ENCODE results near the gene CFLAR. TPM values are rescaled to one million over a fixed set of nuclear protein-coding genes. Genes with fewer than 3 reads are reported as not detected.
A peak's percentile ranks its signal among the peaks of the same experiment; 100 is the strongest.

Gene CFLAR
- total and polyA plus RNA-seq, 2 of the 13 experiments (the other 11 are each of a cell fraction or from before 2014, with no cell fraction given) = 43.8 to 92.1 TPM

GRCh38 chr2:201116115-201116958, at the start of gene CFLAR (continued):
- TF ChIP-seq ZNF749 (CRISPR knock-in tag; IDR thresholded peaks at IDR 0.05; ENCODE audit: borderline replicate concordance) (peak; percentile 61; the same call in 1 of the 2 replicates), SRSF4 (IDR thresholded peaks at IDR 0.05; ENCODE audit: low read depth, low read length, poor library complexity, severe bottlenecking) (peak; percentile 86), ZNF234 (CRISPR knock-in tag; conservative IDR thresholded peaks at IDR 0.05) (0 out of 2 replicates have a peak, but pooled peaks have one; percentile 32), RFX3 (CRISPR knock-in tag; IDR thresholded peaks at IDR 0.05) (0 out of 2 replicates have a peak, but pooled peaks have one; percentile 16), MAZ (IDR thresholded peaks at IDR 0.05; ENCODE audit: borderline replicate concordance, low read depth, low read length) (no peak; the same call in 1 of the 2 replicates), MAZ (CRISPR knock-in tag; IDR thresholded peaks at IDR 0.05; ENCODE audit: low read depth) (peak; percentile 67; the same call in 1 of the 2 replicates), RBAK (CRISPR knock-in tag; IDR thresholded peaks at IDR 0.05) (peak; percentile 81), BORCS8-MEF2B (CRISPR knock-in tag; IDR thresholded peaks at IDR 0.05) (peak; percentile 41; the same call in 1 of the 2 replicates), ZNF800 (CRISPR knock-in tag; IDR thresholded peaks at IDR 0.05) (peak; percentile 73; the same call in 1 of the 2 replicates), ZNF784 (CRISPR knock-in tag; IDR thresholded peaks at IDR 0.05; ENCODE audit: borderline replicate concordance) (peak; percentile 19; the same call in 1 of the 2 replicates), CENPT (CRISPR knock-in tag; IDR thresholded peaks at IDR 0.05; ENCODE audit: low read depth) (0 out of 2 replicates have a peak, but pooled peaks have one; percentile 33), ZNF468 (CRISPR knock-in tag; IDR thresholded peaks at IDR 0.05) (peak; percentile 74; the same call in 1 of the 2 replicates), ZNF232 (CRISPR knock-in tag; IDR thresholded peaks at IDR 0.05; ENCODE audit: borderline replicate concordance) (peak; percentile 45; the same call in 1 of the 2 replicates), GPN1 (CRISPR knock-in tag; IDR thresholded peaks at IDR 0.05; ENCODE audit: borderline replicate concordance) (no peak), PAF1 (CRISPR knock-in tag; IDR thresholded peaks at IDR 0.05) (no peak), HINFP (CRISPR knock-in tag; IDR thresholded peaks at IDR 0.05; ENCODE audit: low read depth) (peak; percentile 62; the same call in 1 of the 2 replicates), ZNF18 (CRISPR knock-in tag; IDR thresholded peaks at IDR 0.05; ENCODE audit: insufficient replicate concordance) (peak; percentile 5), ZFY (CRISPR knock-in tag; IDR thresholded peaks at IDR 0.05) (peak; percentile 89), MTF1 (CRISPR knock-in tag; IDR thresholded peaks at IDR 0.05) (no peak; the same call in 1 of the 2 replicates), SNAPC5 (CRISPR knock-in tag; IDR thresholded peaks at IDR 0.05; ENCODE audit: borderline replicate concordance) (no peak)
